Liver (tissue), 9 donors: Measurements from ENCODE around the gene KIF24. TPM values are rescaled to one million over a fixed set of nuclear protein-coding genes. Genes with fewer than 3 reads are reported as not detected.

Experiments
- DNase-seq: peaks from one replicate; pipeline ENCODE4 v3.0.0-alpha.2; 2017; ENCODE audit warnings: low spot score
- H3K27ac ChIP-seq, 2 donors: one replicate each; pipeline ENCODE4 v1.7.0; 2013; ENCODE audit warnings: inconsistent platforms in 2 of 2, low read length in 2 of 2, control low read depth in 1 of 2, low read depth in 1 of 2, mild to moderate bottlenecking in 1 of 2
- H3K27me3 ChIP-seq, 4 donors: one replicate each; pipeline versions ENCODE4 v1.6.1 to v1.7.0; 2013; ENCODE audit warnings: low read length in 3 of 4, inconsistent platforms in 1 of 4, mild to moderate bottlenecking in 1 of 4, moderate library complexity in 1 of 4; ENCODE audit not compliant: control insufficient read depth in 4 of 4, insufficient read depth in 4 of 4
- H3K36me3 ChIP-seq, 4 donors: one replicate each; pipeline versions ENCODE4 v1.6.1 to v1.7.0; 2013; ENCODE audit warnings: low read length in 3 of 4, mild to moderate bottlenecking in 3 of 4, low read depth in 1 of 4, moderate library complexity in 1 of 4; ENCODE audit not compliant: control insufficient read depth in 4 of 4, insufficient read depth in 3 of 4
- H3K4me1 ChIP-seq, 4 donors: one replicate each; pipeline versions ENCODE4 v1.6.1 to v1.7.0; 2013; ENCODE audit warnings: low read length in 3 of 4, mild to moderate bottlenecking in 3 of 4, moderate library complexity in 1 of 4; ENCODE audit not compliant: control insufficient read depth in 4 of 4, insufficient read depth in 4 of 4
- H3K4me3 ChIP-seq, 3 donors: one replicate each; pipeline versions ENCODE4 v1.6.1 to v1.7.0; 2013; ENCODE audit warnings: low read length in 3 of 3, control low read depth in 1 of 3, low read depth in 1 of 3, mild to moderate bottlenecking in 1 of 3
- H3K9ac ChIP-seq, 2 donors: one replicate each; pipeline ENCODE4 v1.7.0; 2013; ENCODE audit warnings: low read length in 2 of 2, mild to moderate bottlenecking in 2 of 2, moderate library complexity in 2 of 2, control low read depth in 1 of 2, low read depth in 1 of 2
- H3K9me3 ChIP-seq, 4 donors: one replicate each; pipeline versions ENCODE4 v1.6.1 to v1.7.0; 2013; ENCODE audit warnings: low read length in 3 of 4; ENCODE audit not compliant: control insufficient read depth in 4 of 4
- FOXA1 ChIP-seq: IDR thresholded peaks from 2 replicates; pipeline ENCODE4 v1.6.1; 2016; ENCODE audit warnings: antibody characterized with exemption
- FOXA2 ChIP-seq: IDR thresholded peaks from 2 replicates; pipeline ENCODE4 v1.6.1; 2016; ENCODE audit warnings: antibody characterized with exemption
- GABPA ChIP-seq, 2 donors: IDR thresholded peaks in 1 of 2; conservative IDR thresholded peaks in 1 of 2; 2 replicates each; pipeline ENCODE4 v1.6.1; 2016; ENCODE audit warnings: antibody characterized with exemption in 2 of 2, mild to moderate bottlenecking in 1 of 2, moderate library complexity in 1 of 2
- HNF4G ChIP-seq: IDR thresholded peaks from 2 replicates; pipeline ENCODE4 v1.6.1; 2016; ENCODE audit warnings: antibody characterized with exemption
- JUND ChIP-seq, 2 donors: IDR thresholded peaks; 2 replicates each; pipeline ENCODE4 v1.6.1; 2016; ENCODE audit warnings: antibody characterized with exemption in 2 of 2
- NR2F2 ChIP-seq: IDR thresholded peaks from 2 replicates; pipeline ENCODE4 v1.6.1; 2016; ENCODE audit warnings: antibody characterized with exemption
- RAD21 ChIP-seq, 2 donors: IDR thresholded peaks; 2 replicates each; pipeline ENCODE4 v1.6.1; 2016; ENCODE audit warnings: antibody characterized with exemption in 2 of 2, mild to moderate bottlenecking in 2 of 2
- RXRA ChIP-seq, 2 donors: IDR thresholded peaks; 2 replicates each; pipeline ENCODE4 v1.6.1; 2017 to 2018; ENCODE audit warnings: antibody characterized with exemption in 2 of 2, mild to moderate bottlenecking in 1 of 2
- TAF1 ChIP-seq: conservative IDR thresholded peaks from 2 replicates; pipeline ENCODE4 v1.6.1; 2016; ENCODE audit warnings: antibody characterized with exemption, mild to moderate bottlenecking
- YY1 ChIP-seq: IDR thresholded peaks from 2 replicates; pipeline ENCODE4 v1.6.1; 2016; ENCODE audit warnings: antibody characterized with exemption, mild to moderate bottlenecking
- WGBS: extraction: QIAGEN DNeasy Blood & Tissue Kit; methylation state at CpG from one replicate; pipeline ENCODE4 v1.1.7; 2013; 5-methylcytosine and 5-hydroxymethylcytosine counted together
- polyA plus RNA-seq, 2 donors: library from polyadenylated mRNA; stranded (reverse) in 1 of 2; unstranded in 1 of 2; fragments of 200-250 nt in 1 of 2; fragments of >200 nt in 1 of 2; fragmentation: Nextera tagmentation in 1 of 2; extraction: Ambion mirVana in 1 of 2; gene quantifications; one replicate each; pipeline versions ENCODE4 v1.2.1 to v1.2.3, GENCODE V29; 2013 to 2015
- total RNA-seq, 2 donors: library from RNA; depleted of rRNA; stranded (reverse); fragments of >200 nt; gene quantifications; one replicate each; pipeline ENCODE4 v1.2.3, GENCODE V29; 2014
- TF ChIP-seq, protein P1 (sequence below): IDR thresholded peaks from 2 replicates; pipeline ENCODE4 v1.6.1; 2016; ENCODE audit warnings: antibody characterized with exemption
- TF ChIP-seq, protein P2 (sequence below): fragments of 150-350 bp; IDR thresholded peaks from 2 replicates; pipeline ENCODE4 v1.5.1; 2017; ENCODE audit warnings: improper control_type of control experiment, low read depth, low read length; ENCODE audit not compliant: missing input control
- TF ChIP-seq, protein P3 (sequence below): IDR thresholded peaks from 2 replicates; pipeline ENCODE4 v1.6.1; 2016; ENCODE audit warnings: antibody characterized with exemption, mild to moderate bottlenecking
- TF ChIP-seq, protein P4 (sequence below): IDR thresholded peaks from 2 replicates; pipeline ENCODE4 v1.6.1; 2016; ENCODE audit warnings: antibody characterized with exemption
- TF ChIP-seq, protein P5 (sequence below): IDR thresholded peaks from 2 replicates; pipeline ENCODE4 v1.6.1; 2016; ENCODE audit warnings: antibody characterized with exemption
- donor health status: healthy.
- donor health status: healthy.
- donor health status: healthy.
- donor health status: healthy.
- donor health status: healthy.

The KIF24 gene
- total and polyA plus RNA-seq, 4 donors = 0.13 to 4.1 (median 0.20) TPM

DNA sequence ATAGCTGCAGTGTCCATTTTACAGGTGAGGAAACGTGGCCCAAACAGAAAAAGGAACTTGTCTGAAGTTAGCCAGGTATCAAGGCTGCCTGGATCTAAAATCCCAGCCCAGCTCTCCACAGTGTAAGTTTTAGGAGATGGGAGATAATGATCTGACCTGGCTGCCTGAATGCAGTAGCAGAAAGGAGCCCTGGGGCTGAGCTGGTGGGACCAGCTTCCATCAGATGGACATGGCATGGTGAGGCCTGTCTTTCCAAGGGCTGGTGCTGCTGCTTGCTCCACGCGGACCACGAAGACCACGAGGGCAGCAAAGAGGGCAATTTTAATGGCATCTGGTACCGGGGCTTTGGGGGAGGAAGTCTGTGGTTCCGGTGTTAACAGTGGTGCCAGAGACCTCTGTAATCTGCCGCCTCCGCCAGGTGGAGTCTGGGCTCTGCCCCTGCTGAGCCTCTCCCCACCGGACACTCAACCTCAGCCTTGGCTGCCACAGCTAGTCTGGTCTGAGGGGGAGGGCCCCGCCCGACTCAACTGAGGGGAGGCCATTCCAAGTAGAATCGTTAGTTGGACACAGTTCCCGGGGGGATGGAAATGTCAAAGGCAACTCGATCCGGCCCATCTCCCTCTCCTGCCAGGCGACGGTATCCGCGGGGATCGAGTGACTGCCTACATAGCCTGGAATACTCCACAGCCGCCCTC lies 47.0 kb upstream of the KIF24 start:
- Histone ChIP-seq H3K36me3 (peaks cover 0 to 11% (median 7%) of the 10 kb centered on the region in 4 donors), H3K27me3 (no peaks in the 10 kb centered on the region), H3K9ac (peak overlapping the region; percentile 8 to 79), H3K27ac (peak overlapping the region; percentile 53 to 80), H3K4me1 (peaks cover 7 to 55% (median 42%) of the 10 kb centered on the region in 4 donors), H3K9me3 (no peaks in the 10 kb centered on the region), H3K4me3 (peak overlapping the region; percentile 60 to 82 (median 76))
- DNase-seq = no peak
- peak in 1 of 2 donors; percentile 65 for TF ChIP-seq RAD21 (IDR thresholded peaks at IDR 0.05)
- TF ChIP-seq NR2F2 = no peak
- TF ChIP-seq, protein P1, sequence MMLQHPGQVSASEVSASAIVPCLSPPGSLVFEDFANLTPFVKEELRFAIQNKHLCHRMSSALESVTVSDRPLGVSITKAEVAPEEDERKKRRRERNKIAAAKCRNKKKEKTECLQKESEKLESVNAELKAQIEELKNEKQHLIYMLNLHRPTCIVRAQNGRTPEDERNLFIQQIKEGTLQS = no peak
- TF ChIP-seq RXRA (IDR thresholded peaks at IDR 0.05) = no peak
- TF ChIP-seq, protein P2, sequence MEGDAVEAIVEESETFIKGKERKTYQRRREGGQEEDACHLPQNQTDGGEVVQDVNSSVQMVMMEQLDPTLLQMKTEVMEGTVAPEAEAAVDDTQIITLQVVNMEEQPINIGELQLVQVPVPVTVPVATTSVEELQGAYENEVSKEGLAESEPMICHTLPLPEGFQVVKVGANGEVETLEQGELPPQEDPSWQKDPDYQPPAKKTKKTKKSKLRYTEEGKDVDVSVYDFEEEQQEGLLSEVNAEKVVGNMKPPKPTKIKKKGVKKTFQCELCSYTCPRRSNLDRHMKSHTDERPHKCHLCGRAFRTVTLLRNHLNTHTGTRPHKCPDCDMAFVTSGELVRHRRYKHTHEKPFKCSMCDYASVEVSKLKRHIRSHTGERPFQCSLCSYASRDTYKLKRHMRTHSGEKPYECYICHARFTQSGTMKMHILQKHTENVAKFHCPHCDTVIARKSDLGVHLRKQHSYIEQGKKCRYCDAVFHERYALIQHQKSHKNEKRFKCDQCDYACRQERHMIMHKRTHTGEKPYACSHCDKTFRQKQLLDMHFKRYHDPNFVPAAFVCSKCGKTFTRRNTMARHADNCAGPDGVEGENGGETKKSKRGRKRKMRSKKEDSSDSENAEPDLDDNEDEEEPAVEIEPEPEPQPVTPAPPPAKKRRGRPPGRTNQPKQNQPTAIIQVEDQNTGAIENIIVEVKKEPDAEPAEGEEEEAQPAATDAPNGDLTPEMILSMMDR = peak; percentile 9
- TF ChIP-seq, protein P3, sequence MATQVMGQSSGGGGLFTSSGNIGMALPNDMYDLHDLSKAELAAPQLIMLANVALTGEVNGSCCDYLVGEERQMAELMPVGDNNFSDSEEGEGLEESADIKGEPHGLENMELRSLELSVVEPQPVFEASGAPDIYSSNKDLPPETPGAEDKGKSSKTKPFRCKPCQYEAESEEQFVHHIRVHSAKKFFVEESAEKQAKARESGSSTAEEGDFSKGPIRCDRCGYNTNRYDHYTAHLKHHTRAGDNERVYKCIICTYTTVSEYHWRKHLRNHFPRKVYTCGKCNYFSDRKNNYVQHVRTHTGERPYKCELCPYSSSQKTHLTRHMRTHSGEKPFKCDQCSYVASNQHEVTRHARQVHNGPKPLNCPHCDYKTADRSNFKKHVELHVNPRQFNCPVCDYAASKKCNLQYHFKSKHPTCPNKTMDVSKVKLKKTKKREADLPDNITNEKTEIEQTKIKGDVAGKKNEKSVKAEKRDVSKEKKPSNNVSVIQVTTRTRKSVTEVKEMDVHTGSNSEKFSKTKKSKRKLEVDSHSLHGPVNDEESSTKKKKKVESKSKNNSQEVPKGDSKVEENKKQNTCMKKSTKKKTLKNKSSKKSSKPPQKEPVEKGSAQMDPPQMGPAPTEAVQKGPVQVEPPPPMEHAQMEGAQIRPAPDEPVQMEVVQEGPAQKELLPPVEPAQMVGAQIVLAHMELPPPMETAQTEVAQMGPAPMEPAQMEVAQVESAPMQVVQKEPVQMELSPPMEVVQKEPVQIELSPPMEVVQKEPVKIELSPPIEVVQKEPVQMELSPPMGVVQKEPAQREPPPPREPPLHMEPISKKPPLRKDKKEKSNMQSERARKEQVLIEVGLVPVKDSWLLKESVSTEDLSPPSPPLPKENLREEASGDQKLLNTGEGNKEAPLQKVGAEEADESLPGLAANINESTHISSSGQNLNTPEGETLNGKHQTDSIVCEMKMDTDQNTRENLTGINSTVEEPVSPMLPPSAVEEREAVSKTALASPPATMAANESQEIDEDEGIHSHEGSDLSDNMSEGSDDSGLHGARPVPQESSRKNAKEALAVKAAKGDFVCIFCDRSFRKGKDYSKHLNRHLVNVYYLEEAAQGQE = no peak
- no peak for TF ChIP-seq FOXA1
- 2% methylated on average over 22 of the region's 22 CpGs for WGBS

DNA sequence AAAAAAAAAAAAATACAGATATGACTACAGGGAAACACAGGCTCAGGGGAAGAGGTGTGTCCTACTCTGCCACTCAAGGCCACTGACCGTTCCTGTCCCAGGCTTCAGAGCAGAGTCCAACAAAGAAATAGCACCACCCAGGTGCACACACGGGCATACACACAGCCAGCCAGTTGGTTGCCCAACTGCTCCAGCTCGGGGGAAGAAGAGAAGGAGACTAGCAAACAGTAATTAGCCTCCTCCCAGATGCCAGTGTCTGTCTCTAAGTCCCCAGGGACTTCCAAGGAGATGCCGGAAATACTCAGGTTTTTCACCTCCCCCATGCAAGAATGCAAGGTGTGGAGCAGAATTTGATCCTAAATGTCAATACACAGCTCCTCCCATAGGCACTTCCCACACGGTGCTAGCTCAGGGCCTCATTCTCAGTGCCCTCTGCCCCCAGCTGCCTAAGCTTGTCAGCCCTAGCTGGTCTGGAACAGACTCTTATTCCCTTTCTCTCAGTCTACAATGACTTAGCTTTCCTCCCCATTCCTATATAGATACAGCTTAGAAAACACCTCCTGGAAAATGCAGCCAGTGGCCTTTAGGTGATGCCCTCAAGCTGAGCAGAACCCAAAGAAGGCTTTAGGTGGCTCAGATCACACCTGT lies 46.0 kb upstream of the KIF24 start:
- peak; percentile 64 for DNase-seq
- Histone ChIP-seq H3K4me3 (peak overlapping the region in 2 of 3 donors; percentile 60 to 82), H3K9me3 (no peaks in the 10 kb centered on the region)
- TF ChIP-seq JUND (IDR thresholded peaks at IDR 0.05) (peak; percentile 14 to 44), RXRA (IDR thresholded peaks at IDR 0.05) (peak; percentile 88 to 90), HNF4G (peak; percentile 82), RAD21 (IDR thresholded peaks at IDR 0.05) (peak; percentile 44 to 65), GABPA (IDR thresholded peaks at IDR 0.05 in 1 of 2, conservative IDR thresholded peaks at IDR 0.05 in 1 of 2) (peak in 1 of 2 donors; percentile 17), FOXA1 (peak; percentile 24), TAF1 (peak; percentile 72), NR2F2 (peak; percentile 13), FOXA2 (peak; percentile 35), YY1 (peak; percentile 48)
- TF ChIP-seq, protein P2 = no peak
- TF ChIP-seq, protein P4, sequence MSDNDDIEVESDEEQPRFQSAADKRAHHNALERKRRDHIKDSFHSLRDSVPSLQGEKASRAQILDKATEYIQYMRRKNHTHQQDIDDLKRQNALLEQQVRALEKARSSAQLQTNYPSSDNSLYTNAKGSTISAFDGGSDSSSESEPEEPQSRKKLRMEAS = peak; percentile 66
- TF ChIP-seq, protein P5, sequence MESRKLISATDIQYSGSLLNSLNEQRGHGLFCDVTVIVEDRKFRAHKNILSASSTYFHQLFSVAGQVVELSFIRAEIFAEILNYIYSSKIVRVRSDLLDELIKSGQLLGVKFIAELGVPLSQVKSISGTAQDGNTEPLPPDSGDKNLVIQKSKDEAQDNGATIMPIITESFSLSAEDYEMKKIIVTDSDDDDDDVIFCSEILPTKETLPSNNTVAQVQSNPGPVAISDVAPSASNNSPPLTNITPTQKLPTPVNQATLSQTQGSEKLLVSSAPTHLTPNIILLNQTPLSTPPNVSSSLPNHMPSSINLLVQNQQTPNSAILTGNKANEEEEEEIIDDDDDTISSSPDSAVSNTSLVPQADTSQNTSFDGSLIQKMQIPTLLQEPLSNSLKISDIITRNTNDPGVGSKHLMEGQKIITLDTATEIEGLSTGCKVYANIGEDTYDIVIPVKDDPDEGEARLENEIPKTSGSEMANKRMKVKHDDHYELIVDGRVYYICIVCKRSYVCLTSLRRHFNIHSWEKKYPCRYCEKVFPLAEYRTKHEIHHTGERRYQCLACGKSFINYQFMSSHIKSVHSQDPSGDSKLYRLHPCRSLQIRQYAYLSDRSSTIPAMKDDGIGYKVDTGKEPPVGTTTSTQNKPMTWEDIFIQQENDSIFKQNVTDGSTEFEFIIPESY = peak; percentile 58

More for the DNA sequence above, 46.0 kb upstream of the KIF24 start:
- Histone ChIP-seq H3K4me1 (peaks cover 7 to 55% (median 44%) of the 10 kb centered on the region in 4 donors), H3K9ac (peak overlapping the region in 1 of 2 donors; percentile 8), H3K27me3 (no peaks in the 10 kb centered on the region), H3K36me3 (peaks cover 0 to 11% (median 7%) of the 10 kb centered on the region in 4 donors), H3K27ac (peak overlapping the region; percentile 53 to 80)
- WGBS = 26% methylated on average over 5 of the region's 5 CpGs
